BLaER1 treated with 17β-estradiol and CSF1 and Interleukin-3, amounts not matched to agents 10 nM and 100 nM (cell line): Measurements from ENCODE around the gene MAP3K14.

ENCODE experiments used
- H3K27ac ChIP-seq, 11 experiments: shearing (Covaris generic); formaldehyde crosslinking; 2 replicates each; pipeline ENCODE4 v1.8.1; 2022
- H3K27me3 ChIP-seq, 11 experiments: shearing (Covaris generic); formaldehyde crosslinking; 2 replicates each; pipeline ENCODE4 v1.8.1; 2022
- H3K36me3 ChIP-seq, 11 experiments: shearing (Covaris generic); formaldehyde crosslinking; 2 replicates each; pipeline ENCODE4 v1.8.1; 2022
- H3K4me1 ChIP-seq, 10 experiments: shearing (Covaris generic); formaldehyde crosslinking; 2 replicates each; pipeline ENCODE4 v1.8.1; 2022
- H3K4me2 ChIP-seq, 11 experiments: shearing (Covaris generic); formaldehyde crosslinking; 2 replicates each; pipeline ENCODE4 v1.8.1; 2022
- H3K4me3 ChIP-seq, 10 experiments: shearing (Covaris generic); formaldehyde crosslinking; 2 replicates each; pipeline ENCODE4 v1.8.1; 2022
- H3K9ac ChIP-seq, 11 experiments: shearing (Covaris generic); formaldehyde crosslinking; 2 replicates each; pipeline ENCODE4 v1.8.1; 2022
- H3K9me3 ChIP-seq, 11 experiments: shearing (Covaris generic); formaldehyde crosslinking; replicated peaks in 1 of 11; 2 replicates each; pipeline ENCODE4 v1.8.1; 2022
- H4K20me1 ChIP-seq, 11 experiments: shearing (Covaris generic); formaldehyde crosslinking; 2 replicates each; pipeline ENCODE4 v1.8.1; 2022
- Cebpa-rat ChIP-seq, 11 experiments: shearing (Covaris generic); IDR thresholded peaks; 2 replicates each; pipeline ENCODE4 v1.8.1; 2022

Gene MAP3K14

GRCh38 chr17:45322168-45322567 lies 5.3 kb upstream of the MAP3K14 start:
- Histone ChIP-seq H3K4me3 (no peak overlapping the region), H3K27ac (no peak overlapping the region), H3K9me3 (no peaks in the 10 kb centered on the region), H4K20me1 (no peaks in the 10 kb centered on the region), H3K4me1 (peaks cover 20 to 47% (median 30%) of the 10 kb centered on the region in 10 experiments), H3K9ac (no peak overlapping the region), H3K4me2 (peak overlapping the region in 4 of 11 experiments; percentile 47 to 89 (median 74); a peak in 6 of 22 replicates), H3K36me3 (no peaks in the 10 kb centered on the region), H3K27me3 (no peaks in the 10 kb centered on the region)
- no peak for TF ChIP-seq Cebpa-rat (IDR thresholded peaks at IDR 0.05)

- H3K9ac ChIP-seq, result no peak overlapping the region
- no peak for TF ChIP-seq Cebpa-rat (IDR thresholded peaks at IDR 0.05)
- peak overlapping the region in 1 of 11 experiments; percentile 23; a peak in 1 of 22 replicates for H3K27ac ChIP-seq
- peaks cover 0 to 8% (median 4%) of the 10 kb centered on the region in 11 experiments; a peak in 7 of 22 replicates for H4K20me1 ChIP-seq
- H3K27me3 ChIP-seq, result no peaks in the 10 kb centered on the region
- H3K4me2 ChIP-seq, result peak overlapping the region; percentile 11 to 89 (median 46); a peak in 19 of 22 replicates
- no peak overlapping the region for H3K4me3 ChIP-seq
- peaks cover 20 to 47% (median 30%) of the 10 kb centered on the region in 10 experiments for H3K4me1 ChIP-seq
- H3K9me3 ChIP-seq, result no peaks in the 10 kb centered on the region
- no peaks in the 10 kb centered on the region for H3K36me3 ChIP-seq
Observed at GRCh38 chr17:45320931-45321461, 4.2 kb upstream of the MAP3K14 start.

- Histone ChIP-seq H3K4me1 (peaks cover 23 to 53% (median 33%) of the 10 kb centered on the region in 10 experiments), H4K20me1 (peaks cover 0 to 13% (median 7%) of the 10 kb centered on the region in 11 experiments; a peak in 9 of 22 replicates), H3K4me2 (peak overlapping the region in 5 of 11 experiments; percentile 35 to 89 (median 70); a peak in 10 of 22 replicates), H3K4me3 (no peak overlapping the region), H3K27me3 (no peaks in the 10 kb centered on the region), H3K9me3 (no peaks in the 10 kb centered on the region), H3K27ac (no peak overlapping the region), H3K36me3 (no peaks in the 10 kb centered on the region), H3K9ac (no peak overlapping the region)
- TF ChIP-seq Cebpa-rat (IDR thresholded peaks at IDR 0.05), result no peak
Observed at GRCh38 chr17:45320349-45320930, 3.6 kb upstream of the MAP3K14 start.

- Histone ChIP-seq H3K9ac (no peak overlapping the region), H3K4me3 (no peak overlapping the region), H3K4me2 (peak overlapping the region in 3 of 11 experiments; percentile 14 to 89 (median 77); a peak in 4 of 22 replicates), H3K4me1 (peaks cover 33 to 64% (median 45%) of the 10 kb centered on the region in 10 experiments), H3K9me3 (no peaks in the 10 kb centered on the region), H3K27ac (no peak overlapping the region), H3K27me3 (no peaks in the 10 kb centered on the region), H3K36me3 (no peaks in the 10 kb centered on the region), H4K20me1 (peaks cover 0 to 25% (median 7%) of the 10 kb centered on the region in 11 experiments; a peak in 11 of 22 replicates)
- TF ChIP-seq Cebpa-rat (IDR thresholded peaks at IDR 0.05), result no peak
Observed at GRCh38 chr17:45319239-45319703, 2.5 kb upstream of the MAP3K14 start.

- 0 out of 22 replicates have a peak overlapping the region, but pooled peaks of 1 of the 11 experiments have one; percentile 82 for H3K27ac ChIP-seq
- H3K4me2 ChIP-seq, result peak overlapping the region; percentile 85 to 93 (median 90); a peak in 21 of 22 replicates
- H3K27me3 ChIP-seq, result no peaks in the 10 kb centered on the region
- no peaks in the 10 kb centered on the region for H3K36me3 ChIP-seq
- no peak for TF ChIP-seq Cebpa-rat (IDR thresholded peaks at IDR 0.05)
- peaks cover 0 to 29% (median 8%) of the 10 kb centered on the region in 11 experiments; a peak in 11 of 22 replicates for H4K20me1 ChIP-seq
- no peak overlapping the region for H3K4me3 ChIP-seq
- H3K9me3 ChIP-seq, result no peaks in the 10 kb centered on the region
- H3K4me1 ChIP-seq, result peaks cover 39 to 70% (median 50%) of the 10 kb centered on the region in 10 experiments
- peak overlapping the region in 3 of 11 experiments; percentile 85 to 97 (median 86); a peak in 4 of 22 replicates for H3K9ac ChIP-seq
Observed at GRCh38 chr17:45318561-45319230, 1.9 kb upstream of the MAP3K14 start.

GRCh38 chr17:45317111-45317928 lies 500 bp upstream of the MAP3K14 start:
- Histone ChIP-seq H3K27ac (peak overlapping the region; percentile 54 to 95 (median 93); a peak in 21 of 22 replicates), H3K4me2 (peak overlapping the region; percentile 85 to 93 (median 90)), H3K9ac (peak overlapping the region; percentile 88 to 97 (median 93)), H3K27me3 (no peaks in the 10 kb centered on the region), H3K9me3 (no peaks in the 10 kb centered on the region), H4K20me1 (peaks cover 0 to 33% (median 8%) of the 10 kb centered on the region in 11 experiments; a peak in 11 of 22 replicates), H3K4me3 (peak overlapping the region; percentile 73 to 87 (median 80)), H3K4me1 (peaks cover 53 to 84% (median 64%) of the 10 kb centered on the region in 10 experiments), H3K36me3 (0 out of 22 replicates have a peak, but pooled peaks cover 0 to 7% (median 0%) of the 10 kb centered on the region in 11 experiments)
- no peak for TF ChIP-seq Cebpa-rat (IDR thresholded peaks at IDR 0.05)

- Histone ChIP-seq H3K9ac (peak overlapping the region; percentile 88 to 97 (median 93)), H3K27me3 (no peaks in the 10 kb centered on the region), H3K9me3 (no peaks in the 10 kb centered on the region), H3K4me1 (peaks cover 61 to 85% (median 69%) of the 10 kb centered on the region in 10 experiments), H3K27ac (peak overlapping the region; percentile 87 to 95 (median 93)), H4K20me1 (peaks cover 0 to 46% (median 12%) of the 10 kb centered on the region in 11 experiments; a peak in 11 of 22 replicates), H3K4me2 (peak overlapping the region; percentile 90 to 99 (median 96)), H3K4me3 (peak overlapping the region; percentile 73 to 87 (median 80)), H3K36me3 (peaks cover 0 to 16% (median 11%) of the 10 kb centered on the region in 11 experiments; a peak in 10 of 22 replicates)
- no peak for TF ChIP-seq Cebpa-rat (IDR thresholded peaks at IDR 0.05)
Observed at GRCh38 chr17:45315648-45316433, 979 bp downstream of the MAP3K14 start.
